CD14-positive monocyte (primary cell): ENCODE measurements around the gene TBC1D16. TPM values are rescaled to one million over a fixed set of nuclear protein-coding genes. Genes with fewer than 3 reads are reported as not detected.
A peak's percentile ranks its signal among the peaks of the same experiment; 100 is the strongest.

Experiments
- DNase-seq, 3 donors: peaks; one replicate each; pipeline ENCODE4 v3.0.0-alpha.2; 2011 to 2022
- H2AFZ ChIP-seq: 2 replicates; pipeline ENCODE4 v1.6.0; 2012; ENCODE audit warnings: mild to moderate bottlenecking, low read depth, low read length, inconsistent platforms; ENCODE audit not compliant: insufficient read depth, poor library complexity, severe bottlenecking
- H3K27ac ChIP-seq, 2 donors: 1 replicate in 1 of 2; 2 replicates in 1 of 2; pipeline ENCODE4 v1.5.1; 2012 to 2013; ENCODE audit warnings: low read length in 2 of 2, control low read depth in 1 of 2, inconsistent platforms in 1 of 2, low read depth in 1 of 2, mild to moderate bottlenecking in 1 of 2
- H3K27me3 ChIP-seq, 2 donors: one replicate each; pipeline versions ENCODE4 v1.6.0 to v1.6.1; 2011 to 2013; ENCODE audit warnings: low read length in 2 of 2; ENCODE audit not compliant: control insufficient read depth in 2 of 2, insufficient read depth in 2 of 2
- H3K36me3 ChIP-seq, 2 donors: replicated peaks in 1 of 2; 1 replicate in 1 of 2; 2 replicates in 1 of 2; pipeline versions ENCODE4 v1.5.1 to v1.6.1; 2012 to 2013; ENCODE audit warnings: low read length in 2 of 2, control low read depth in 1 of 2, inconsistent platforms in 1 of 2, mild to moderate bottlenecking in 1 of 2; ENCODE audit not compliant: insufficient read depth in 2 of 2, control insufficient read depth in 1 of 2
- H3K4me1 ChIP-seq, 2 donors: 1 replicate in 1 of 2; 2 replicates in 1 of 2; pipeline versions ENCODE4 v1.5.1 to v1.6.1; 2012 to 2013; ENCODE audit warnings: low read length in 2 of 2, control low read depth in 1 of 2, inconsistent platforms in 1 of 2, mild to moderate bottlenecking in 1 of 2, moderate library complexity in 1 of 2; ENCODE audit not compliant: insufficient read depth in 2 of 2, control insufficient read depth in 1 of 2
- H3K4me2 ChIP-seq: replicated peaks from 2 replicates; pipeline ENCODE3; 2012; ENCODE audit warnings: low read length, moderate library complexity, mild to moderate bottlenecking; ENCODE audit not compliant: poor library complexity, severe bottlenecking; ENCODE audit errors: extremely low read depth
- H3K4me3 ChIP-seq, 3 experiments: fragments of 200-600 bp in 1 of 3; sonication (generic) in 1 of 3; replicated peaks in 1 of 3; 1 replicate in 2 of 3; 2 replicates in 1 of 3; pipeline ENCODE4 v1.5.1; 2011 to 2013; ENCODE audit warnings: low read length in 3 of 3, mild to moderate bottlenecking in 3 of 3, control low read depth in 2 of 3, low read depth in 2 of 3, inconsistent platforms in 1 of 3, moderate library complexity in 1 of 3
- H3K79me2 ChIP-seq: 2 replicates; pipeline ENCODE4 v1.6.0; 2012; ENCODE audit warnings: mild to moderate bottlenecking, control low read depth, inconsistent platforms, low read length, moderate library complexity; ENCODE audit not compliant: insufficient read depth
- H3K9ac ChIP-seq: 2 replicates; pipeline ENCODE4 v1.6.0; 2017; ENCODE audit warnings: low read length, mild to moderate bottlenecking; ENCODE audit not compliant: insufficient read depth, poor library complexity, severe bottlenecking
- H3K9me3 ChIP-seq, 2 donors: replicated peaks in 1 of 2; 1 replicate in 1 of 2; 2 replicates in 1 of 2; pipeline versions ENCODE4 v1.5.1 to v1.6.1; 2012 to 2013; ENCODE audit warnings: low read length in 2 of 2, control low read depth in 1 of 2; ENCODE audit not compliant: control insufficient read depth in 1 of 2, insufficient read depth in 1 of 2
- H4K20me1 ChIP-seq: 2 replicates; pipeline ENCODE4 v1.6.0; 2012; ENCODE audit warnings: mild to moderate bottlenecking, low read length, control low read depth, moderate library complexity; ENCODE audit not compliant: insufficient read depth
- H3K27ac Mint-ChIP-seq, 7 donors: one replicate each; pipeline ENCODE4 v1.8.0; 2020; ENCODE audit warnings: mild to moderate bottlenecking in 7 of 7, mixed read lengths in 7 of 7, moderate library complexity in 6 of 7, inconsistent platforms in 2 of 7
- H3K27me3 Mint-ChIP-seq, 3 donors: one replicate each; pipeline ENCODE4 v1.8.0; 2021 to 2022; ENCODE audit warnings: low read depth in 3 of 3, mild to moderate bottlenecking in 3 of 3, mixed read lengths in 3 of 3, moderate library complexity in 3 of 3, inconsistent platforms in 1 of 3
- H3K36me3 Mint-ChIP-seq, 2 donors: one replicate each; pipeline ENCODE4 v1.8.0; 2020; ENCODE audit warnings: mixed read lengths in 2 of 2, inconsistent platforms in 1 of 2, mild to moderate bottlenecking in 1 of 2
- H3K4me1 Mint-ChIP-seq: one replicate; pipeline ENCODE4 v1.8.0; 2020; ENCODE audit warnings: mild to moderate bottlenecking, mixed read lengths
- H3K4me3 Mint-ChIP-seq, 2 donors: one replicate each; pipeline ENCODE4 v1.8.0; 2020; ENCODE audit warnings: mild to moderate bottlenecking in 2 of 2, mixed read lengths in 2 of 2, moderate library complexity in 1 of 2
- H3K9me3 Mint-ChIP-seq, 7 donors: one replicate each; pipeline ENCODE4 v1.8.0; 2020 to 2022; ENCODE audit warnings: mixed read lengths in 7 of 7, mild to moderate bottlenecking in 6 of 7, moderate library complexity in 6 of 7, inconsistent platforms in 2 of 7
- WGBS: methylation state at CpG from one replicate; pipeline ENCODE4 v1.1.5; 2013; ENCODE audit warnings: missing lambda C conversion rate; ENCODE audit not compliant: insufficient coverage; 5-methylcytosine and 5-hydroxymethylcytosine counted together
- intact Hi-C, 2 donors: fragments of 100-400 bp; cut with micrococcal nuclease; formaldehyde crosslinking; loops; one replicate each; pipeline versions ENCODE4 v1.15.0 to v1.15.1; 2023
- polyA plus RNA-seq, 3 donors: library from polyadenylated mRNA; depleted of rRNA in 1 of 3; unstranded in 2 of 3; stranded (reverse) in 1 of 3; fragments of 300-500 nt in 2 of 3; fragments of >200 nt in 1 of 3; fragmentation: Illumina TruSeq in 2 of 3; gene quantifications; 1 replicate in 2 of 3; 2 replicates in 1 of 3; pipeline ENCODE4 v1.2.3, GENCODE V29; 2012 to 2021
- TF ChIP-seq, protein P1 (sequence below): fragments of 200-600 bp; IDR thresholded peaks from one replicate; pipeline ENCODE4 v1.8.0; 2022; ENCODE audit warnings: antibody characterized with exemption, mild to moderate bottlenecking

TBC1D16 gene
- polyA plus RNA-seq, 3 donors, result 0.11 to 0.53 (median 0.27) TPM

DNA sequence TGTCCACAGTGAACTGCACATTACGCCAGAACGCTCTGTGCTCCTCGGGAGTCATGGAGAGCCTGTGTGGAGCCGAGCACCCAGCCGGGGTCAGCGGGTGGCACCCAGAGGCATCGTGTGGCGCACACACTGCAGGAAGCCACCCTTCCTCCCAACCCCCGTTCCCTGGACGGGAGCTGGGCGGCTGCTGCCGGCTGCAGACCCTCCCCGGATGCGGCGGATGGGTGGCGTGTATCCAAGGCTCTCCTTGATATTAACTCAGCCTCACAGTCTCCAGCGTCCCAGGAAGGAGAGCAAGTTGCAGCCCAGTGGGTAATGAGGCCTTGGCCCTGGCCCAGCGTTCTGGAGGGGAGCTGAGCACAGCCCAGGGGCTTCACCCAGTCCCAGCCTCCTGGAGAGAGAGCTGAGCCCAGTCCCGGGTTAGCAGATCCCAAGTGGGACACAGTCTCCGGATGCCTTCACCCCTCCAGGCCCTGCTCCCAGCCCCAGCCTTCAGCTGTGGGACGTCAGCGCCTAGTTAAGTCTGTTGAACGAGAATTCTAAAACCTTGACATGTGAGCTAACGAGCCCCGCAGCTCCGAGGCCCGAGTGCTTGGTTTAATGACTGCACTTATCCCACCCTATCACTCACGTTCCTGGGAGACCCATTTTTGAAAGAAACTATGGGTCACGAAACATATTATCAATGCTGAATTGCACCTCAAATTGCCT, 86.6 kb downstream of the TBC1D16 start:
- Mint-ChIP-seq H3K36me3 (no peaks in the 10 kb centered on the region), H3K4me3 (no peak overlapping the region), H3K27ac (no peak overlapping the region), H3K27me3 (peaks cover 0 to 6% (median 1%) of the 10 kb centered on the region in 3 donors), H3K4me1 (no peaks in the 10 kb centered on the region), H3K9me3 (no peaks in the 10 kb centered on the region)
- intact Hi-C loops, result no loop called here
- WGBS, result 97% methylated on average over 29 of the region's 29 CpGs
- no peaks in the 10 kb centered on the region for H3K4me1 ChIP-seq
- H3K9ac ChIP-seq, result no peak overlapping the region
- TF ChIP-seq, protein P1, sequence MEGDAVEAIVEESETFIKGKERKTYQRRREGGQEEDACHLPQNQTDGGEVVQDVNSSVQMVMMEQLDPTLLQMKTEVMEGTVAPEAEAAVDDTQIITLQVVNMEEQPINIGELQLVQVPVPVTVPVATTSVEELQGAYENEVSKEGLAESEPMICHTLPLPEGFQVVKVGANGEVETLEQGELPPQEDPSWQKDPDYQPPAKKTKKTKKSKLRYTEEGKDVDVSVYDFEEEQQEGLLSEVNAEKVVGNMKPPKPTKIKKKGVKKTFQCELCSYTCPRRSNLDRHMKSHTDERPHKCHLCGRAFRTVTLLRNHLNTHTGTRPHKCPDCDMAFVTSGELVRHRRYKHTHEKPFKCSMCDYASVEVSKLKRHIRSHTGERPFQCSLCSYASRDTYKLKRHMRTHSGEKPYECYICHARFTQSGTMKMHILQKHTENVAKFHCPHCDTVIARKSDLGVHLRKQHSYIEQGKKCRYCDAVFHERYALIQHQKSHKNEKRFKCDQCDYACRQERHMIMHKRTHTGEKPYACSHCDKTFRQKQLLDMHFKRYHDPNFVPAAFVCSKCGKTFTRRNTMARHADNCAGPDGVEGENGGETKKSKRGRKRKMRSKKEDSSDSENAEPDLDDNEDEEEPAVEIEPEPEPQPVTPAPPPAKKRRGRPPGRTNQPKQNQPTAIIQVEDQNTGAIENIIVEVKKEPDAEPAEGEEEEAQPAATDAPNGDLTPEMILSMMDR, result no peak
- DNase-seq, result no peak
- H3K27me3 ChIP-seq, result no peaks in the 10 kb centered on the region
- H3K79me2 ChIP-seq, result no peaks in the 10 kb centered on the region
- no peaks in the 10 kb centered on the region for H3K36me3 ChIP-seq
- no peak overlapping the region for H2AFZ ChIP-seq
- no peak overlapping the region for H3K4me2 ChIP-seq
- no peaks in the 10 kb centered on the region for H4K20me1 ChIP-seq
- no peak overlapping the region for H3K27ac ChIP-seq
- H3K4me3 ChIP-seq, result no peak overlapping the region
- H3K9me3 ChIP-seq, result no peaks in the 10 kb centered on the region

DNA sequence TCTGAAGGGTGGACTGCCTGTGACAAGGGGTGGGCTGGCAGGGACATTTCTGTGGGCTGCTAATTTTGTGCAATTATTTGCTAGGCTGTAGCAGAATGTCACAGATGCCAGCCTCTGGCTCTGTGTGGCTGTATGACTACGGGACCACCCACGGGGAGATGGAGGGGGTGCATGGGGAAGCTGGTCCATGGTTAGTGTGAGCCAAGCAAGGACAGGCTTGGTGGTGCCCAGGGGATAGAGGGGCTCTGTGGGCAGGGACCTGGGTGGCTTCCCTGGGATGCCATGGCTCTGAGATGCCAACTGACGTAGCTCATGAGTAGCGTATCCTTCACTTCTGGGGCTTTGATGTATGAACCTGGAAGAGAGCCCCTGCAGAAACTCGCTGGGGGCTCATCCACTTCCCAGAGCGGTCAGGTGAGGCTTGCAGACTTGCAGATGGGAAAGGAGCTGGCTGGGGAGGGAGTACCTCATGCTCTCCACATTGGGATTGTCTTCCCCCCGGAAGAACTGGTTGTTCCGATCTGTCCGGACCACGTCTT, 87.2 kb downstream of the TBC1D16 start:
- no peak overlapping the region for H3K9ac ChIP-seq
- DNase-seq, result no peak
- no peak overlapping the region for H3K27ac ChIP-seq
- no peaks in the 10 kb centered on the region for H3K4me1 ChIP-seq
- Mint-ChIP-seq H3K9me3 (no peaks in the 10 kb centered on the region), H3K36me3 (no peaks in the 10 kb centered on the region), H3K4me3 (no peak overlapping the region), H3K27ac (peak overlapping the region in 1 of 7 donors; percentile 54), H3K4me1 (no peaks in the 10 kb centered on the region), H3K27me3 (peaks cover 4 to 7% (median 5%) of the 10 kb centered on the region in 3 donors)
- 94% methylated on average over 9 of the region's 10 CpGs for WGBS
- TF ChIP-seq, protein P1, result no peak
- intact Hi-C loops, result no loop called here
- H3K4me2 ChIP-seq, result no peak overlapping the region
- no peak overlapping the region for H3K4me3 ChIP-seq
- H3K36me3 ChIP-seq, result no peaks in the 10 kb centered on the region
- no peak overlapping the region for H2AFZ ChIP-seq
- H4K20me1 ChIP-seq, result no peaks in the 10 kb centered on the region
- H3K79me2 ChIP-seq, result no peaks in the 10 kb centered on the region
- no peaks in the 10 kb centered on the region for H3K9me3 ChIP-seq
- no peaks in the 10 kb centered on the region for H3K27me3 ChIP-seq
